Head of caudate nucleus (tissue), 42 donors: ENCODE measurements around the gene CCDC71L.

Source experiments
- DNase-seq, 42 donors: peaks; one replicate each; pipeline versions ENCODE4 v3.0.0 to v3.0.0-alpha.2; 2020 to 2021; ENCODE audit warnings: mixed read lengths in 7 of 42
- intact Hi-C: fragments of 100-400 bp; cut with DNase I; formaldehyde crosslinking; loops from one replicate; pipeline ENCODE4 v1.15.0; 2022

CCDC71L gene

GRCh38 chr7:106613848-106614560, 47.0 kb downstream of the CCDC71L start:
- intact Hi-C loops = no loop called here

GRCh38 chr7:106613279-106613678, 47.7 kb downstream of the CCDC71L start:
- no peak for DNase-seq
- intact Hi-C loops = no loop called here

More at GRCh38 chr7:106613848-106614560, 47.0 kb downstream of the CCDC71L start:
- no peak for DNase-seq

GRCh38 chr7:106612432-106612831, 48.5 kb downstream of the CCDC71L start:
- intact Hi-C loops = no loop called here
- DNase-seq = no peak

- intact Hi-C loops = no loop called here
- DNase-seq = no peak
Measured at GRCh38 chr7:106611911-106612310, 49.0 kb downstream of the CCDC71L start.

GRCh38 chr7:106610996-106611886, 49.7 kb downstream of the CCDC71L start:
- DNase-seq = no peak
- intact Hi-C loops = no loop called here

- DNase-seq = no peak
- intact Hi-C loops = no loop called here
Measured at GRCh38 chr7:106609416-106609815, 51.5 kb downstream of the CCDC71L start.

GRCh38 chr7:106608661-106609060, 52.3 kb downstream of the CCDC71L start:
- no peak for DNase-seq
- intact Hi-C loops = no loop called here
